Glutamatergic neuron (in vitro differentiated cells): ENCODE results near the gene TBC1D10B. TPM values are rescaled to one million over a fixed set of nuclear protein-coding genes. Genes with fewer than 3 reads are reported as not detected.
A peak's percentile ranks its signal among the peaks of the same experiment; 100 is the strongest.

Experiments used
- DNase-seq: peaks from one replicate; pipeline ENCODE4 v3.0.0; 2022
- H3K27ac Mint-ChIP-seq: one replicate; pipeline ENCODE4 v1.8.0; 2020; ENCODE audit warnings: mild to moderate bottlenecking, mixed read lengths, inconsistent platforms; ENCODE audit not compliant: unreplicated experiment
- H3K27me3 Mint-ChIP-seq: one replicate; pipeline ENCODE4 v1.8.0; 2020; ENCODE audit warnings: mild to moderate bottlenecking, moderate library complexity, mixed read lengths, inconsistent platforms; ENCODE audit not compliant: unreplicated experiment
- H3K36me3 Mint-ChIP-seq: one replicate; pipeline ENCODE4 v1.8.0; 2020; ENCODE audit warnings: mild to moderate bottlenecking, mixed read lengths, inconsistent platforms; ENCODE audit not compliant: unreplicated experiment
- H3K4me1 Mint-ChIP-seq: one replicate; pipeline ENCODE4 v1.8.0; 2020; ENCODE audit warnings: mild to moderate bottlenecking, low read depth, mixed read lengths, inconsistent platforms; ENCODE audit not compliant: unreplicated experiment
- H3K4me3 Mint-ChIP-seq: one replicate; pipeline ENCODE4 v1.8.0; 2020; ENCODE audit warnings: mild to moderate bottlenecking, mixed read lengths, inconsistent platforms; ENCODE audit not compliant: unreplicated experiment
- H3K9me3 Mint-ChIP-seq: one replicate; pipeline ENCODE4 v1.8.0; 2020; ENCODE audit warnings: mild to moderate bottlenecking, moderate library complexity, mixed read lengths, inconsistent platforms; ENCODE audit not compliant: unreplicated experiment
- CTCF ChIP-seq: fragments of 200-600 bp; sonication (generic); IDR thresholded peaks from one replicate; pipeline ENCODE4 v1.5.0; 2021; ENCODE audit not compliant: partially characterized antibody, unreplicated experiment
- long read RNA-seq: library from polyadenylated mRNA; unstranded; transcript quantifications from one replicate; pipeline ENCODE4 v2.0.0, GENCODE V29; 2020; ENCODE audit not compliant: unreplicated experiment
- total RNA-seq: library from RNA; stranded (reverse); fragmentation: NEBNext Ultra II Directional; extraction: Animal tissue kit (Norgen Biotek cat#: 25700); gene quantifications from one replicate; pipeline ENCODE4 v1.2.1, GENCODE V29; 2021; ENCODE audit not compliant: unreplicated experiment

The TBC1D10B gene, protein sequence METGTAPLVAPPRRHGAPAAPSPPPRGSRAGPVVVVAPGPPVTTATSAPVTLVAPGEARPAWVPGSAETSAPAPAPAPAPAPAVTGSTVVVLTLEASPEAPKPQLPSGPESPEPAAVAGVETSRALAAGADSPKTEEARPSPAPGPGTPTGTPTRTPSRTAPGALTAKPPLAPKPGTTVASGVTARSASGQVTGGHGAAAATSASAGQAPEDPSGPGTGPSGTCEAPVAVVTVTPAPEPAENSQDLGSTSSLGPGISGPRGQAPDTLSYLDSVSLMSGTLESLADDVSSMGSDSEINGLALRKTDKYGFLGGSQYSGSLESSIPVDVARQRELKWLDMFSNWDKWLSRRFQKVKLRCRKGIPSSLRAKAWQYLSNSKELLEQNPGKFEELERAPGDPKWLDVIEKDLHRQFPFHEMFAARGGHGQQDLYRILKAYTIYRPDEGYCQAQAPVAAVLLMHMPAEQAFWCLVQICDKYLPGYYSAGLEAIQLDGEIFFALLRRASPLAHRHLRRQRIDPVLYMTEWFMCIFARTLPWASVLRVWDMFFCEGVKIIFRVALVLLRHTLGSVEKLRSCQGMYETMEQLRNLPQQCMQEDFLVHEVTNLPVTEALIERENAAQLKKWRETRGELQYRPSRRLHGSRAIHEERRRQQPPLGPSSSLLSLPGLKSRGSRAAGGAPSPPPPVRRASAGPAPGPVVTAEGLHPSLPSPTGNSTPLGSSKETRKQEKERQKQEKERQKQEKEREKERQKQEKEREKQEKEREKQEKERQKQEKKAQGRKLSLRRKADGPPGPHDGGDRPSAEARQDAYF
- total RNA-seq: 85.2 TPM
- long read RNA-seq, partial matches to known transcripts: 1 of 9 reads
- long read RNA-seq, other reads (novel, unspliced or antisense): 8 of 9 reads

DNA sequence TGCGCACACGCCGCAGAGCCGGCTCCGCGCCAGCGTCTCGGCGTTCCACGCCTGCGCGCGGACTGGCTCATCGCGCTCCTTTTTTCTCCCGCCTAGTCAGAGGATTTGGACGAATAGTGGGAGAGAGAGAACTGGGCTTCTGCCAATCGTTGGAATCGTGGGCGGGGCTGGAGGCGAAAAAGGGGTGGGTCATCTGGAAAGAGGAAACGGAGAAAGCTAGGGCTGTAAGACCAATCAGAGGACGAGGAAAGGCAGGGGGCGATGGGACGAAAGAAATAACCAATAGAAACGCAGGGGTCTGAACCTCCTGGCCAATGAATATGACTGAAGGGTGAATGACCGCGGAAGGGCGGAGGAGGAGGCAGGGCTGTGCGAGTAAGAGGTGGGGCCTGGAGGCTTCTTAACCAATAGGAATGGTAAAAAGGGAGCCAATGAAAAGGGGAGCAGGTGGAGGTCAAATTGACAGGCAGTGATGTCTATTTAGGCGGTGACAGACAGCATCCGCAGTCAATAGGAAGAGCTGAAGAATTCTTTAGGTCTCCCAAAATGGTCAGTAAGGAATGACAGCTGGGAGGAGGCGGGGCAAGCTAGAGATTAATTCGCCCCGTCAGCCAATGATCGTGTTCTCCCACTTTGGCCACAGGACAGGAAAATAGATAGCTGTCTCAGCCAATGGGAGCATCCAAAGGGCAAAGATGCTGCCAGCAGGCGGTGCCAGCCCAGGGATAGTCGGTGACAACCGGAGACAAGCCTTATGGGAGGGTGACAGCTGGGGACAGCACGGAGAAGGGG, at the start of gene TBC1D10B:
TBC1D10B (minus strand) TSS at position 39 of the 792 bp plus-strand sequence. CDS start 311 bp downstream, outside the sequence.
- peak; percentile 98 for DNase-seq
- Mint-ChIP-seq H3K36me3 (peaks cover 3% of the 10 kb centered on the region), H3K27ac (peak within 1 kb of the TSS; percentile 100)

GRCh38 chr16:30418350-30419181, 48.3 kb upstream of the TBC1D10B start:
- Mint-ChIP-seq H3K36me3 (no peaks in the 10 kb centered on the region), H3K27ac (peak overlapping the region; percentile 44), H3K4me1 (peaks cover 3% of the 10 kb centered on the region), H3K4me3 (peak overlapping the region; percentile 74), H3K9me3 (peaks cover 9% of the 10 kb centered on the region), H3K27me3 (peaks cover 14% of the 10 kb centered on the region)
- DNase-seq: no peak
- TF ChIP-seq CTCF: no peak

More for the DNA sequence above, at the start of gene TBC1D10B:
- peaks cover 36% of the 10 kb centered on the region for H3K4me1 Mint-ChIP-seq
- peak within 1 kb of the TSS; percentile 98 for H3K4me3 Mint-ChIP-seq
- H3K9me3 Mint-ChIP-seq: peaks cover 22% of the 10 kb centered on the region
- TF ChIP-seq CTCF: peak; percentile 42
- H3K27me3 Mint-ChIP-seq: peaks cover 24% of the 10 kb centered on the region

GRCh38 chr16:30417529-30418349, 47.4 kb upstream of the TBC1D10B start:
- H3K9me3 Mint-ChIP-seq: peaks cover 9% of the 10 kb centered on the region
- TF ChIP-seq CTCF: no peak
- H3K36me3 Mint-ChIP-seq: no peaks in the 10 kb centered on the region
- peak; percentile 86 for DNase-seq
- no peak overlapping the region for H3K4me3 Mint-ChIP-seq
- peaks cover 3% of the 10 kb centered on the region for H3K4me1 Mint-ChIP-seq
- H3K27me3 Mint-ChIP-seq: peaks cover 14% of the 10 kb centered on the region
- H3K27ac Mint-ChIP-seq: no peak overlapping the region
